Smooth muscle cell (in vitro differentiated cells): ENCODE results near the gene C11orf98. TPM values are rescaled to one million over a fixed set of nuclear protein-coding genes. Genes with fewer than 3 reads are reported as not detected.

Experiments
- DNase-seq: peaks from one replicate; lab custom pipeline; 2025; ENCODE audit not compliant: unreplicated experiment; lab: John Stamatoyannopoulos, UW
- H2AFZ ChIP-seq: fragments of 200-600 bp; sonication (generic); 2 replicates; pipeline ENCODE4 v1.6.0; 2016; ENCODE audit warnings: antibody characterized with exemption, low read depth, mild to moderate bottlenecking
- H3F3A ChIP-seq: fragments of 200-600 bp; sonication (generic); 2 replicates; pipeline ENCODE4 v1.6.0; 2017; ENCODE audit warnings: antibody characterized with exemption, low read depth
- H3K27ac ChIP-seq: fragments of 200-600 bp; sonication (generic); 2 replicates; pipeline ENCODE4 v1.5.1; 2016; ENCODE audit warnings: low read depth, mild to moderate bottlenecking
- H3K27me3 ChIP-seq: fragments of 200-600 bp; sonication (generic); 2 replicates; pipeline ENCODE4 v1.6.1; 2016; ENCODE audit warnings: low read depth, mild to moderate bottlenecking
- H3K36me3 ChIP-seq: fragments of 200-600 bp; sonication (generic); 2 replicates; pipeline ENCODE4 v1.5.1; 2016; ENCODE audit warnings: low read depth
- H3K4me1 ChIP-seq: fragments of 200-600 bp; sonication (generic); 2 replicates; pipeline ENCODE4 v1.5.1; 2016; ENCODE audit warnings: low read depth
- H3K4me2 ChIP-seq: fragments of 200-600 bp; sonication (generic); 2 replicates; pipeline ENCODE4 v1.6.0; 2016; ENCODE audit warnings: mild to moderate bottlenecking
- H3K4me3 ChIP-seq: fragments of 200-600 bp; sonication (generic); 2 replicates; pipeline ENCODE4 v1.5.1; 2016; ENCODE audit warnings: mild to moderate bottlenecking
- H3K79me2 ChIP-seq: fragments of 200-600 bp; sonication (generic); 2 replicates; pipeline ENCODE4 v1.6.0; 2016; ENCODE audit warnings: low read depth, mild to moderate bottlenecking
- H3K9ac ChIP-seq: fragments of 200-600 bp; sonication (generic); 2 replicates; pipeline ENCODE4 v1.6.0; 2016; ENCODE audit warnings: low read depth
- H3K9me3 ChIP-seq: fragments of 200-600 bp; sonication (generic); replicated peaks from 2 replicates; pipeline ENCODE4 v1.5.1; 2016; ENCODE audit warnings: low read depth
- H4K20me1 ChIP-seq: fragments of 200-600 bp; sonication (generic); 2 replicates; pipeline ENCODE4 v1.6.0; 2016; ENCODE audit warnings: low read depth
- WGBS: methylation state at CpG from one replicate; pipeline ENCODE4 v1.1.7; 2016; ENCODE audit warnings: low lambda C conversion rate; 5-methylcytosine and 5-hydroxymethylcytosine counted together
- polyA plus RNA-seq: library from polyadenylated mRNA; unstranded; fragments of >200 nt; fragmentation: Nextera tagmentation; extraction: Ambion mirVana; gene quantifications from 2 replicates; pipeline ENCODE4 v1.2.1, GENCODE V29; 2016
- total RNA-seq: library from RNA; depleted of rRNA; stranded (reverse); fragments of >200 nt; gene quantifications from 2 replicates; pipeline ENCODE4 v1.2.3, GENCODE V29; 2014
- TF ChIP-seq, protein P1 (sequence below): fragments of 200-600 bp; sonication (generic); IDR thresholded peaks from 2 replicates; pipeline ENCODE4 v1.5.1; 2017; ENCODE audit warnings: borderline replicate concordance, mild to moderate bottlenecking, antibody characterized with exemption; ENCODE audit not compliant: insufficient read depth, poor library complexity, severe bottlenecking

The C11orf98 gene
- total and polyA plus RNA-seq, 2 experiments from 2014 or later = 68.4 to 101 TPM

- Histone ChIP-seq H3K4me2 (peak overlapping the region; percentile 90), H4K20me1 (no peaks in the 10 kb centered on the region), H3K36me3 (no peaks in the 10 kb centered on the region), H3K79me2 (peaks cover 16% of the 10 kb centered on the region), H3K27ac (peak overlapping the region; percentile 98), H3K9ac (peak overlapping the region; percentile 97), H3K4me1 (peaks cover 37% of the 10 kb centered on the region), H3K9me3 (no peaks in the 10 kb centered on the region), H3F3A (peaks cover 52% of the 10 kb centered on the region), H2AFZ (peak overlapping the region; percentile 81), H3K4me3 (peak overlapping the region; percentile 64), H3K27me3 (no peaks in the 10 kb centered on the region)
- TF ChIP-seq, protein P1, sequence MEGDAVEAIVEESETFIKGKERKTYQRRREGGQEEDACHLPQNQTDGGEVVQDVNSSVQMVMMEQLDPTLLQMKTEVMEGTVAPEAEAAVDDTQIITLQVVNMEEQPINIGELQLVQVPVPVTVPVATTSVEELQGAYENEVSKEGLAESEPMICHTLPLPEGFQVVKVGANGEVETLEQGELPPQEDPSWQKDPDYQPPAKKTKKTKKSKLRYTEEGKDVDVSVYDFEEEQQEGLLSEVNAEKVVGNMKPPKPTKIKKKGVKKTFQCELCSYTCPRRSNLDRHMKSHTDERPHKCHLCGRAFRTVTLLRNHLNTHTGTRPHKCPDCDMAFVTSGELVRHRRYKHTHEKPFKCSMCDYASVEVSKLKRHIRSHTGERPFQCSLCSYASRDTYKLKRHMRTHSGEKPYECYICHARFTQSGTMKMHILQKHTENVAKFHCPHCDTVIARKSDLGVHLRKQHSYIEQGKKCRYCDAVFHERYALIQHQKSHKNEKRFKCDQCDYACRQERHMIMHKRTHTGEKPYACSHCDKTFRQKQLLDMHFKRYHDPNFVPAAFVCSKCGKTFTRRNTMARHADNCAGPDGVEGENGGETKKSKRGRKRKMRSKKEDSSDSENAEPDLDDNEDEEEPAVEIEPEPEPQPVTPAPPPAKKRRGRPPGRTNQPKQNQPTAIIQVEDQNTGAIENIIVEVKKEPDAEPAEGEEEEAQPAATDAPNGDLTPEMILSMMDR = no peak
- 16% methylated on average over 7 of the region's 7 CpGs for WGBS
- no peak for DNase-seq
Observed at GRCh38 chr11:62708793-62709192, 43.8 kb upstream of the C11orf98 start.

GRCh38 chr11:62708392-62708791, 43.4 kb upstream of the C11orf98 start:
- 85% methylated on average over 4 of the region's 5 CpGs for WGBS
- Histone ChIP-seq H3K27ac (peak overlapping the region; percentile 98), H3K4me1 (peaks cover 37% of the 10 kb centered on the region), H3F3A (peaks cover 51% of the 10 kb centered on the region), H3K36me3 (no peaks in the 10 kb centered on the region), H3K4me3 (peak overlapping the region; percentile 64), H3K4me2 (peak overlapping the region; percentile 90), H3K27me3 (no peaks in the 10 kb centered on the region), H4K20me1 (no peaks in the 10 kb centered on the region), H3K9me3 (no peaks in the 10 kb centered on the region), H3K9ac (peak overlapping the region; percentile 97), H3K79me2 (peaks cover 20% of the 10 kb centered on the region), H2AFZ (no peak overlapping the region)
- TF ChIP-seq, protein P1 = no peak
- DNase-seq = no peak

DNA sequence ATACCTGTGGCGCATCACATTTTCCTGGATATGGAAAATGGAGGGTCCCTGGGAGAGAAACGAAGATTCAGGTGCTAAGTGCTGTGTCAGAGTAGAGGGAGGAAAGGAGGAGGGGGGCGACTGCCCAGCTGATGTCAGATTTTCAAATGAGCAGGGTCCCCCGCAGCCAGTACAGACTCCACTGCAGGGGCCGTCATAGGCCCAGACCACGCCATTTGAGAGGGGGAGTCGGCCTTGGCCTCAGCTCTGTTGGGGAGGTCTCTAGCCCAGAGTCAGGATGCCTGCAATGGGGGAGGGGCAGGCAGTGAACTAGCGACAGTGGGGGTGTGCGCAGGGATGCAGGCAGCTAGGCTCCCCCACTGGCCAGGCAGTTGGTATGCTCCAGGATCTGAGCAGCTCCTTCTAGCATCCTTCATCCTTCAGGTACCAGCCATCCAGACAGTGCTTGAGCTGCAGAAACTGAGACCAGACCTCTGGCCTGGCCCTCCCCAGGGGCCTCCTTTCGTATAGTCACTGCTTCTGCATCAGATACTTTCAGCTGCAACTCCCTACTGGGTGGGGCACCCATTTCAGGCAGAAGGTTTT, 42.4 kb upstream of the C11orf98 start, which contains the start of the genes BSCL2 and GNG3:
Gene BSCL2 (minus strand): TSS at position 148 of the 585 bp plus-strand sequence. CDS start 229 bp downstream, outside the sequence.
Gene GNG3 (plus strand): TSS at position 400 of the 585 bp plus-strand sequence. CDS start 620 bp downstream, outside the sequence.
- Histone ChIP-seq H3K9me3 (no peaks in the 10 kb centered on the region), H4K20me1 (no peaks in the 10 kb centered on the region), H3K4me2 (peak within 1 kb of the TSS; percentile 98), H3F3A (peaks cover 43% of the 10 kb centered on the region), H3K79me2 (peaks cover 20% of the 10 kb centered on the region), H3K4me3 (peak within 1 kb of the TSS; percentile 70), H3K27ac (peak within 1 kb of the TSS; percentile 98), H3K9ac (peak within 1 kb of the TSS; percentile 97), H3K4me1 (peaks cover 37% of the 10 kb centered on the region), H3K27me3 (no peaks in the 10 kb centered on the region), H3K36me3 (no peaks in the 10 kb centered on the region), H2AFZ (no peak within 1 kb of the TSS)
- TF ChIP-seq, protein P1 = no peak
- DNase-seq = no peak
- 20% methylated on average over 10 of the region's 10 CpGs for WGBS
